ENCODE data around the gene RCAN1.

RCAN1 gene

DNA sequence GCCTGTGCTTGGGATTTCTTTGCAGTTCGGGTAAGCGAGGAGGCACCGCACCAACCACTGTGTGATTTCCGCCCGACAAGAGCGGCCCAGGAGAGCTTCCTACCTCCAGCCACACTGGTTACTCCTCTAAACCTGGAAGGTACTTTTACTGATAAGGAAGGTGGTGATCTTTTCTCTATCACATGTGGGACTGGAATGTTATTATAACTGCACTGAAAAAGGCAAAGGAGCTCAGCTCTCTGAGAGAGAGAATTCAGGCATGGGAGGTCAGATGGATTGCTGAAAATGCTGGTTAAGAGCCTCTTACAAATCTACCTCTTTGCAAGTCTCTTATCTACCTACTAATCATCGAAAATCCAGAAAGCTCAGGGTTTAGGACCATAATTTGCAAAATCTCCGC, 95.2 kb downstream of the RCAN1 start:
- no peak for DNase-seq (ENCODE audit: low read depth)
- TF ChIP-seq, protein P1, sequence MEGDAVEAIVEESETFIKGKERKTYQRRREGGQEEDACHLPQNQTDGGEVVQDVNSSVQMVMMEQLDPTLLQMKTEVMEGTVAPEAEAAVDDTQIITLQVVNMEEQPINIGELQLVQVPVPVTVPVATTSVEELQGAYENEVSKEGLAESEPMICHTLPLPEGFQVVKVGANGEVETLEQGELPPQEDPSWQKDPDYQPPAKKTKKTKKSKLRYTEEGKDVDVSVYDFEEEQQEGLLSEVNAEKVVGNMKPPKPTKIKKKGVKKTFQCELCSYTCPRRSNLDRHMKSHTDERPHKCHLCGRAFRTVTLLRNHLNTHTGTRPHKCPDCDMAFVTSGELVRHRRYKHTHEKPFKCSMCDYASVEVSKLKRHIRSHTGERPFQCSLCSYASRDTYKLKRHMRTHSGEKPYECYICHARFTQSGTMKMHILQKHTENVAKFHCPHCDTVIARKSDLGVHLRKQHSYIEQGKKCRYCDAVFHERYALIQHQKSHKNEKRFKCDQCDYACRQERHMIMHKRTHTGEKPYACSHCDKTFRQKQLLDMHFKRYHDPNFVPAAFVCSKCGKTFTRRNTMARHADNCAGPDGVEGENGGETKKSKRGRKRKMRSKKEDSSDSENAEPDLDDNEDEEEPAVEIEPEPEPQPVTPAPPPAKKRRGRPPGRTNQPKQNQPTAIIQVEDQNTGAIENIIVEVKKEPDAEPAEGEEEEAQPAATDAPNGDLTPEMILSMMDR (conservative IDR thresholded peaks at IDR 0.05; ENCODE audit: low read depth, low read length): no peak
- no peak overlapping the region for H3K4me3 ChIP-seq (ENCODE audit: low read length)

DNA sequence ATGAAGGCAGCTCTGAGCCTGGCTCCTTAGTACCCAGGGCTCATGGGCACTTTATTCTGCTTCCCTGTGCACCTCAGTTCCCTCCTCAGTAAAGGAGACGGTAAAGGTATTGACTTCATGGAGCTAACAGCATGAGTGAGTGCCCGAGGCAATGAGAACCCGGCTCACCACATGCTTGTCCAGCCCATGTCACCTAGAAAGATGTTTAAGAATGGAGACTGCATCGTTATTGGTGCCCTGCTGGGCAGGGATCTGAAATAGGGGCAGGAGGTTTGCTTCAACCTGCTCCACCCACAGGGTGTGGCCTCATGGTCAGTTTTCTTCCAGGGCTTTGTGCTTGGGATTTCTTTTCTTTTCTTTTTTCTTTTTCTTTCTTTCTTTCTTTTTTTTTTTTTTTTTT, 95.9 kb downstream of the RCAN1 start:
- no peak for DNase-seq (ENCODE audit: low read depth)
- TF ChIP-seq, protein P1 (conservative IDR thresholded peaks at IDR 0.05; ENCODE audit: low read depth, low read length): no peak
- H3K4me3 ChIP-seq (ENCODE audit: low read length): no peak overlapping the region

DNA sequence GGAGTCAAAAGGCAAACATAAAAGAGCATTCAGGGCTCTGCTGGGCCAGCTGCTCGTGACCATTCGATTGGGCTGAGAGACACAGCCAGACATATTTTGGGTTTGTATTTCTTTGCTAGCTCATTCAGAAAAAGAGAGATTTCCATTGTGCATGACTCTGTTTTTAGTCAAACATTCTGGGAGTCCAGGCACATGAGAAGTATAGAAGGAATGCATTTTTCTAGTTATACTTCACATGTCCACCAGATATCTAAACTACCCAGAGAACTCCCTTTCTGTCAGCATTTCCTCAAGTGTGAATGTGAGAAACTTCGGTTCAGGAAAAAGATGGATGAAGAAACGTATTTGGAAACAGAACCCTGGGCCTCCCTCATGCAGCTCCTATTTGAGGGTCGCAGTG, 96.6 kb downstream of the RCAN1 start:
- TF ChIP-seq, protein P1 (conservative IDR thresholded peaks at IDR 0.05; ENCODE audit: low read depth, low read length): no peak
- H3K4me3 ChIP-seq (ENCODE audit: low read length): no peak overlapping the region
- no peak for DNase-seq (ENCODE audit: low read depth)

DNA sequence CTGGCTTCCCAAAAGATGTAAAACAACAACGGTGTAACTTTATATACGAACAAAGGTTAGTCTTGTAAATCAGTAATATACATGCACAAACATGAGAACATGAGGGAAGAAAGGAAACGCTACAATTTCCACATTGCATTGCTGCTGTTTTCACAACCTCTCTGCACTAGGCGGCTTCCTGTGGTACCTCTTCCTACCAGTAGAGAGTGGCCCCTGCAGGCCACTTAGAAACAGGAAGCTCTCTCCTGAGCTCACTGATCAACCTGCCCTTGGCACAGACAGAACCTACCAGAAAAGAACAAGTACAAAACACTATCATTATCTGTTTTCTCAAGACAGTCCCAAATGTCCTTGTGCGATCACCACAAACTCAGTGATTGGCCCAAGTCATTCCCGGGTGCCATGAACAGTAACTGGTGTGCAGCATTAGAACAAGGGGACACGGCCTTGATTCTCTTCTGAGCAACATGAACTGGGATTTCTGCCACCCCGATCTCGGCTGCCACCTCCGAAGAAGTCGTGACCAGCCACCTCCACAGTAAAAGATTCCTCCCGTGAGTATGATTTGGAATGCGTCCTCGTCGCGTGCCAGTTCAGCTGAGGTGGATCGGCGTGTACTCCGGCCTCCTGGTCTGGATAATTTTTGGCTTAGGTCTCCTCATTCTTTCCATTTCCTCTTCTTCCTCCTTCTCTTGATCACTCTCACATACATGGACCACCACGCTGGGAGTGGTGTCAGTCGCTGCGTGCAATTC, 97.2 kb downstream of the RCAN1 start:
- H3K4me3 ChIP-seq (ENCODE audit: low read length): no peak overlapping the region
- TF ChIP-seq, protein P1 (conservative IDR thresholded peaks at IDR 0.05; ENCODE audit: low read depth, low read length): peak; percentile 42
- no peak for DNase-seq (ENCODE audit: low read depth)

DNA sequence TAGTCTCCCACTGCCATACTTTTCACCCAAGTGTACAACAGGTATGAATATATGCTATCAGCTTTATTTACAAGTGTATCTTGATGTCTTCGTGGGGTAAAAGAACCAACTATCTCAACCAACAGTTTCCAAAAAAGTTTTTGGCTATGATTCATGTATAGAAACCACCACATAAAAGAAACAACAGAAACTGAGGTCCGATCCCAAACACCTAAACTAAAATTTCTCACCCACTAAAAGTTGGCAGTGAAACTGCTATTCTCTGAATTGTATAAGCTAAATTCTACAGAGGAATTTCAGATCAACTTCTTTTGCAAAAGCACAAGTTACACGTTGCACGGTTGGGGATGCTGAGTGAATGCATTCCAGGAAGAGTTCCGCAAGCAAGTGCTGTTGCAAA, 97.9 kb downstream of the RCAN1 start:
- DNase-seq (ENCODE audit: low read depth): no peak
- H3K4me3 ChIP-seq (ENCODE audit: low read length): no peak overlapping the region
- TF ChIP-seq, protein P1 (conservative IDR thresholded peaks at IDR 0.05; ENCODE audit: low read depth, low read length): no peak

DNA sequence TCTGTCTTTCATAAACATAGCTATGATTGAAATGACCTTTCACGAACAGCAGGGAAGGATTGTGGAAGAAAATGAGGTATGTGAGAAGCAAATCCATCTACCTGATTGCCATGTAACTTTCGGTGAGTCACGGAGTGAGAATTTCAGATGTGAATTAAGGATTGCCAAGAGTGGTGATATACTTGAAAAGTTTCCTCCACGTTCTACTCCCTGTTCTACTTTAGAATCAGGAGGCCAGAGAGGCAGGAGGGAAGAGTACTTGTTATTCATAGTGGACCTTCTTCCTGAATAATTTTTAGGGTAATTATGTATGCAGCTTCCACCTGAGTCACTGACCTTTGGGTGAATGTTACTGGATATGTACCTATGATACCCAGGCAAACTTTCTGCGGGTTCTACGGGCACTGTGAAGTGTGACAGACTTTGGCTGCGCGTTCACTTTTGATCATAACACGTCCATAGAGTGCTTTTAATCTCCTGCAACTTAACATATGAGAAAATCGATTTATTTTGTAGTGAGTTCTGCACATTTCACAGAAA, 100.3 kb downstream of the RCAN1 start:
- no peak for DNase-seq (ENCODE audit: low read depth)
- TF ChIP-seq, protein P1 (conservative IDR thresholded peaks at IDR 0.05; ENCODE audit: low read depth, low read length): no peak
- no peak overlapping the region for H3K4me3 ChIP-seq (ENCODE audit: low read length)

DNA sequence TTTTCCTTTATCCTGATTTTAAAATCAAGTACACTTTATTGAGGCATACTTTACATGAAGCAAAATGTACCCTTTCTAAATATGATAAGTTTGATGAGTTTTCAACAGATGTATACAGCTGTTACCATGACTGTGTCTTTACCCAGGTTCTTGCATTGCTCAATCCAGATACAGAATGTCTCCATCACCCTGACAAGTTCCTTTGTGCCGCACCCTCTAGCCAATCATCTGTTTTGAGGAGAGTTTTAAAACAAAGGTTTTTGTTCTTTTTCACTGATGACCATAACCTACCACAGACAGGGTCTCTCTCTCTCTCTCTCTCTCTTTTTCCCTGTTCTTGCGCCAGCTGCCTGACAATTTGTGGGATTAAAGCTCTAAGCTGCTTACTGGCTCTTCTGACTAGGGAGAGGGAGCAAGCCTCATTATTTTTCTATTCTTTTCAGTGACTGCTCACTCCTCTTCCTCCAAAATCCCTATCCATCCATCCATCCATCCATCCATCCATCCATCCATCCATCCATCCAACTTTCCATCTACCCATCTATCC, 101.7 kb downstream of the RCAN1 start:
- TF ChIP-seq, protein P1 (conservative IDR thresholded peaks at IDR 0.05; ENCODE audit: low read depth, low read length): no peak
- peak; percentile 44 for DNase-seq (ENCODE audit: low read depth)

More for the DNA sequence above, 101.7 kb downstream of the RCAN1 start:
- H3K4me3 ChIP-seq (ENCODE audit: low read length): no peak overlapping the region
